ENCODE data around the gene LRPAP1.

The LRPAP1 gene

GRCh38 chr4:3468154-3468553 is 64.1 kb downstream of the LRPAP1 start:
- no peak for DNase-seq
- peaks cover 10% of the 10 kb centered on the region for H3K27me3 ChIP-seq (replicated peaks; ENCODE audit: control insufficient read depth, insufficient read depth, low read length, poor library complexity, severe bottlenecking)
- no peak overlapping the region for H3K4me3 ChIP-seq (ENCODE audit: insufficient read depth, low read depth, low read length, poor library complexity, severe bottlenecking)

GRCh38 chr4:3467601-3468031 is 64.6 kb downstream of the LRPAP1 start:
- H3K4me3 ChIP-seq (ENCODE audit: insufficient read depth, low read depth, low read length, poor library complexity, severe bottlenecking): no peak overlapping the region
- H3K27me3 ChIP-seq (replicated peaks; ENCODE audit: control insufficient read depth, insufficient read depth, low read length, poor library complexity, severe bottlenecking): peaks cover 12% of the 10 kb centered on the region
- H3K9me3 ChIP-seq (ENCODE audit: control insufficient read depth, low read length): no peaks in the 10 kb centered on the region
- H3K4me1 ChIP-seq (ENCODE audit: control insufficient read depth, insufficient read depth, low read length, poor library complexity, severe bottlenecking): no peaks in the 10 kb centered on the region
- H3K36me3 ChIP-seq (ENCODE audit: control insufficient read depth, insufficient read depth, low read length): no peaks in the 10 kb centered on the region
- H3K27ac ChIP-seq (ENCODE audit: insufficient read depth, low read length, poor library complexity, severe bottlenecking): no peak overlapping the region
- DNase-seq: no peak

More at GRCh38 chr4:3468154-3468553, 64.1 kb downstream of the LRPAP1 start:
- Histone ChIP-seq H3K27ac (ENCODE audit: insufficient read depth, low read length, poor library complexity, severe bottlenecking) (no peak overlapping the region), H3K36me3 (ENCODE audit: control insufficient read depth, insufficient read depth, low read length) (no peaks in the 10 kb centered on the region), H3K4me1 (ENCODE audit: control insufficient read depth, insufficient read depth, low read length, poor library complexity, severe bottlenecking) (no peaks in the 10 kb centered on the region), H3K9me3 (ENCODE audit: control insufficient read depth, low read length) (no peaks in the 10 kb centered on the region)

GRCh38 chr4:3466691-3467600 is 65.3 kb downstream of the LRPAP1 start:
- no peaks in the 10 kb centered on the region for H3K4me1 ChIP-seq (ENCODE audit: control insufficient read depth, insufficient read depth, low read length, poor library complexity, severe bottlenecking)
- no peak overlapping the region for H3K27ac ChIP-seq (ENCODE audit: insufficient read depth, low read length, poor library complexity, severe bottlenecking)
- H3K27me3 ChIP-seq (replicated peaks; ENCODE audit: control insufficient read depth, insufficient read depth, low read length, poor library complexity, severe bottlenecking): peaks cover 17% of the 10 kb centered on the region
- DNase-seq: no peak
- no peaks in the 10 kb centered on the region for H3K9me3 ChIP-seq (ENCODE audit: control insufficient read depth, low read length)
- no peak overlapping the region for H3K4me3 ChIP-seq (ENCODE audit: insufficient read depth, low read depth, low read length, poor library complexity, severe bottlenecking)
- H3K36me3 ChIP-seq (ENCODE audit: control insufficient read depth, insufficient read depth, low read length): no peaks in the 10 kb centered on the region

GRCh38 chr4:3465698-3466671 is 66.2 kb downstream of the LRPAP1 start:
- no peak for DNase-seq
- Histone ChIP-seq H3K36me3 (ENCODE audit: control insufficient read depth, insufficient read depth, low read length) (no peaks in the 10 kb centered on the region), H3K9me3 (ENCODE audit: control insufficient read depth, low read length) (no peaks in the 10 kb centered on the region), H3K4me1 (ENCODE audit: control insufficient read depth, insufficient read depth, low read length, poor library complexity, severe bottlenecking) (no peaks in the 10 kb centered on the region), H3K4me3 (ENCODE audit: insufficient read depth, low read depth, low read length, poor library complexity, severe bottlenecking) (no peak overlapping the region), H3K27me3 (replicated peaks; ENCODE audit: control insufficient read depth, insufficient read depth, low read length, poor library complexity, severe bottlenecking) (peaks cover 17% of the 10 kb centered on the region), H3K27ac (ENCODE audit: insufficient read depth, low read length, poor library complexity, severe bottlenecking) (no peak overlapping the region)

- H3K27ac ChIP-seq (ENCODE audit: insufficient read depth, low read length, poor library complexity, severe bottlenecking): no peak overlapping the region
- no peaks in the 10 kb centered on the region for H3K9me3 ChIP-seq (ENCODE audit: control insufficient read depth, low read length)
- H3K4me3 ChIP-seq (ENCODE audit: insufficient read depth, low read depth, low read length, poor library complexity, severe bottlenecking): no peak overlapping the region
- H3K4me1 ChIP-seq (ENCODE audit: control insufficient read depth, insufficient read depth, low read length, poor library complexity, severe bottlenecking): no peaks in the 10 kb centered on the region
- no peak for DNase-seq
- no peaks in the 10 kb centered on the region for H3K36me3 ChIP-seq (ENCODE audit: control insufficient read depth, insufficient read depth, low read length)
- H3K27me3 ChIP-seq (replicated peaks; ENCODE audit: control insufficient read depth, insufficient read depth, low read length, poor library complexity, severe bottlenecking): peaks cover 17% of the 10 kb centered on the region
Measured at GRCh38 chr4:3464911-3465697, 67.1 kb downstream of the LRPAP1 start.

GRCh38 chr4:3464349-3464905 is 67.8 kb downstream of the LRPAP1 start:
- Histone ChIP-seq H3K4me3 (ENCODE audit: insufficient read depth, low read depth, low read length, poor library complexity, severe bottlenecking) (no peak overlapping the region), H3K27ac (ENCODE audit: insufficient read depth, low read length, poor library complexity, severe bottlenecking) (no peak overlapping the region), H3K9me3 (ENCODE audit: control insufficient read depth, low read length) (no peaks in the 10 kb centered on the region), H3K4me1 (ENCODE audit: control insufficient read depth, insufficient read depth, low read length, poor library complexity, severe bottlenecking) (no peaks in the 10 kb centered on the region), H3K36me3 (ENCODE audit: control insufficient read depth, insufficient read depth, low read length) (no peaks in the 10 kb centered on the region), H3K27me3 (replicated peaks; ENCODE audit: control insufficient read depth, insufficient read depth, low read length, poor library complexity, severe bottlenecking) (peaks cover 17% of the 10 kb centered on the region)
- DNase-seq: no peak

- H3K27ac ChIP-seq (ENCODE audit: insufficient read depth, low read length, poor library complexity, severe bottlenecking): no peak overlapping the region
- H3K4me1 ChIP-seq (ENCODE audit: control insufficient read depth, insufficient read depth, low read length, poor library complexity, severe bottlenecking): no peaks in the 10 kb centered on the region
- no peak overlapping the region for H3K4me3 ChIP-seq (ENCODE audit: insufficient read depth, low read depth, low read length, poor library complexity, severe bottlenecking)
- H3K36me3 ChIP-seq (ENCODE audit: control insufficient read depth, insufficient read depth, low read length): no peaks in the 10 kb centered on the region
- peaks cover 17% of the 10 kb centered on the region for H3K27me3 ChIP-seq (replicated peaks; ENCODE audit: control insufficient read depth, insufficient read depth, low read length, poor library complexity, severe bottlenecking)
- no peaks in the 10 kb centered on the region for H3K9me3 ChIP-seq (ENCODE audit: control insufficient read depth, low read length)
- DNase-seq: no peak
Measured at GRCh38 chr4:3463556-3464348, 68.5 kb downstream of the LRPAP1 start.

- no peak within 1 kb of the TSS for H3K27ac ChIP-seq (ENCODE audit: insufficient read depth, low read length, poor library complexity, severe bottlenecking)
- H3K4me3 ChIP-seq (ENCODE audit: insufficient read depth, low read depth, low read length, poor library complexity, severe bottlenecking): peak within 1 kb of the TSS; percentile 22
- no peaks in the 10 kb centered on the region for H3K9me3 ChIP-seq (ENCODE audit: control insufficient read depth, low read length)
- DNase-seq: no peak
- no peaks in the 10 kb centered on the region for H3K4me1 ChIP-seq (ENCODE audit: control insufficient read depth, insufficient read depth, low read length, poor library complexity, severe bottlenecking)
- peaks cover 17% of the 10 kb centered on the region for H3K27me3 ChIP-seq (replicated peaks; ENCODE audit: control insufficient read depth, insufficient read depth, low read length, poor library complexity, severe bottlenecking)
- no peaks in the 10 kb centered on the region for H3K36me3 ChIP-seq (ENCODE audit: control insufficient read depth, insufficient read depth, low read length)
Measured at GRCh38 chr4:3462790-3463415, 69.3 kb downstream of the LRPAP1 start, which contains the start of gene DOK7. Gene DOK7 (plus strand): TSS chr4:3463306. CDS start chr4:3463376, 70 bp downstream.

Data from effector memory CD4-positive, alpha-beta T cell (primary cell).